ENCODE results near the gene C12orf56. TPM values are rescaled to one million over a fixed set of nuclear protein-coding genes. Genes with fewer than 3 reads are reported as not detected.

Gene C12orf56
- total and polyA plus RNA-seq, 9 of the 15 experiments (the other 6 are each of a cell fraction or from before 2014, with no cell fraction given) = 0.40 to 4.8 (median 1.2) TPM

DNA sequence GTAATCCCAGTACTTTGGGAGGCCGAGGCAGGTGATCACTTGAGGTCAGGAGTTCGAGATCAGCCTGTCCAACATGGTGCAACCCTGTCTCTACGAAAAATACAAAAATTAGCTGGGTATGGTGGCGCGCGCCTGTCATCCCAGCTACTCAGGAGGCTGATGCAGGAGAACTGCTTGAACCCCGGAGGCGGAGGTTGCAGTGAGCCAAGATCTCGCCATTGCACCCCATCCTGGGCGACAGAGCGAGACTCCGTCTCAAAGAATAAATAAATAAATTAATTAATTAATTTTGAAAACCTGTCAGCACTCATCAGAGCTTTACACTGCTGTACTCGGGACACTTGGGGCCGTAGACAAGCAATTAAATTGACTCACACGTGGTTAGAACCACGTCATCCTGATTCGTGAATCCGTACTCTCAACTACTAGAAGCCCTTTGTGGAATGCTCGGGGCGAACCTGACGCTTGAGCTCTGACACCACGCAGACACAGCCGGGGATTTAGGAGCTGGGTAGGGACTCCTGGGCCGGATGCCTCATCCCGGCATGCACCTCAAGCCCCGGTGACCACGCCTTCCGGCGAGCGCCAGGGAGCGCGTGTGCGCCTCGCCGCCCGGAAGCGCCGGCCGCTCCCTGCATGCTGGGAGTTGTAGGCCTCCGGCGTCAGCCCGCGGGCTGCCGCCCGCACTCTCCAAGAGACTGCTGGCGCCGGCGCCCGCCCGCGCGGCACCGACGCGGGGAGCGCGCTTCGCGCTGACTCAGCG is 13.3 kb upstream of the C12orf56 start, which contains the start of gene XPOT (continued):
- no peak for TF ChIP-seq ETV6 (IDR thresholded peaks at IDR 0.05; ENCODE audit: borderline replicate concordance in 1 of 2, low read depth in 2 of 2, low read length in 1 of 2)
- TF ChIP-seq ETV6 (CRISPR knock-in tag; IDR thresholded peaks at IDR 0.05; ENCODE audit: borderline replicate concordance) = no peak
- TF ChIP-seq, protein P1, sequence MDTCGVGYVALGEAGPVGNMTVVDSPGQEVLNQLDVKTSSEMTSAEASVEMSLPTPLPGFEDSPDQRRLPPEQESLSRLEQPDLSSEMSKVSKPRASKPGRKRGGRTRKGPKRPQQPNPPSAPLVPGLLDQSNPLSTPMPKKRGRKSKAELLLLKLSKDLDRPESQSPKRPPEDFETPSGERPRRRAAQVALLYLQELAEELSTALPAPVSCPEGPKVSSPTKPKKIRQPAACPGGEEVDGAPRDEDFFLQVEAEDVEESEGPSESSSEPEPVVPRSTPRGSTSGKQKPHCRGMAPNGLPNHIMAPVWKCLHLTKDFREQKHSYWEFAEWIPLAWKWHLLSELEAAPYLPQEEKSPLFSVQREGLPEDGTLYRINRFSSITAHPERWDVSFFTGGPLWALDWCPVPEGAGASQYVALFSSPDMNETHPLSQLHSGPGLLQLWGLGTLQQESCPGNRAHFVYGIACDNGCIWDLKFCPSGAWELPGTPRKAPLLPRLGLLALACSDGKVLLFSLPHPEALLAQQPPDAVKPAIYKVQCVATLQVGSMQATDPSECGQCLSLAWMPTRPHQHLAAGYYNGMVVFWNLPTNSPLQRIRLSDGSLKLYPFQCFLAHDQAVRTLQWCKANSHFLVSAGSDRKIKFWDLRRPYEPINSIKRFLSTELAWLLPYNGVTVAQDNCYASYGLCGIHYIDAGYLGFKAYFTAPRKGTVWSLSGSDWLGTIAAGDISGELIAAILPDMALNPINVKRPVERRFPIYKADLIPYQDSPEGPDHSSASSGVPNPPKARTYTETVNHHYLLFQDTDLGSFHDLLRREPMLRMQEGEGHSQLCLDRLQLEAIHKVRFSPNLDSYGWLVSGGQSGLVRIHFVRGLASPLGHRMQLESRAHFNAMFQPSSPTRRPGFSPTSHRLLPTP (IDR thresholded peaks at IDR 0.05; ENCODE audit: borderline replicate concordance, extremely low read depth, insufficient read length) = no peak
- peak; percentile 76 for TF ChIP-seq ELF2 (CRISPR knock-in tag; IDR thresholded peaks at IDR 0.05)
- TF ChIP-seq, protein P2, sequence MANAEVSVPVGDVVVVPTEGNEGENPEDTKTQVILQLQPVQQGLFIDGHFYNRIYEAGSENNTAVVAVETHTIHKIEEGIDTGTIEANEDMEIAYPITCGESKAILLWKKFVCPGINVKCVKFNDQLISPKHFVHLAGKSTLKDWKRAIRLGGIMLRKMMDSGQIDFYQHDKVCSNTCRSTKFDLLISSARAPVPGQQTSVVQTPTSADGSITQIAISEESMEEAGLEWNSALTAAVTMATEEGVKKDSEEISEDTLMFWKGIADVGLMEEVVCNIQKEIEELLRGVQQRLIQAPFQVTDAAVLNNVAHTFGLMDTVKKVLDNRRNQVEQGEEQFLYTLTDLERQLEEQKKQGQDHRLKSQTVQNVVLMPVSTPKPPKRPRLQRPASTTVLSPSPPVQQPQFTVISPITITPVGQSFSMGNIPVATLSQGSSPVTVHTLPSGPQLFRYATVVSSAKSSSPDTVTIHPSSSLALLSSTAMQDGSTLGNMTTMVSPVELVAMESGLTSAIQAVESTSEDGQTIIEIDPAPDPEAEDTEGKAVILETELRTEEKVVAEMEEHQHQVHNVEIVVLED (CRISPR knock-in tag; IDR thresholded peaks at IDR 0.05) = peak; percentile 98
- no peak for TF ChIP-seq HDAC8 (tag; IDR thresholded peaks at IDR 0.05)
- no peak for TF ChIP-seq SAP30 (IDR thresholded peaks at IDR 0.05; ENCODE audit: borderline replicate concordance, insufficient read depth, low read depth, low read length, poor library complexity, severe bottlenecking)
- TF ChIP-seq ZNF143 (CRISPR knock-in tag; IDR thresholded peaks at IDR 0.05) = peak; percentile 87
- TF ChIP-seq E2F3 (CRISPR knock-in tag; IDR thresholded peaks at IDR 0.05) = no peak
- no peak for TF ChIP-seq ZNF232 (CRISPR knock-in tag; IDR thresholded peaks at IDR 0.05)
- TF ChIP-seq, protein P3, sequence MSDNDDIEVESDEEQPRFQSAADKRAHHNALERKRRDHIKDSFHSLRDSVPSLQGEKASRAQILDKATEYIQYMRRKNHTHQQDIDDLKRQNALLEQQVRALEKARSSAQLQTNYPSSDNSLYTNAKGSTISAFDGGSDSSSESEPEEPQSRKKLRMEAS (CRISPR knock-in tag; IDR thresholded peaks at IDR 0.05) = peak; percentile 58
- TF ChIP-seq LARP7 (IDR thresholded peaks at IDR 0.05) = no peak
- TF ChIP-seq, protein P4, sequence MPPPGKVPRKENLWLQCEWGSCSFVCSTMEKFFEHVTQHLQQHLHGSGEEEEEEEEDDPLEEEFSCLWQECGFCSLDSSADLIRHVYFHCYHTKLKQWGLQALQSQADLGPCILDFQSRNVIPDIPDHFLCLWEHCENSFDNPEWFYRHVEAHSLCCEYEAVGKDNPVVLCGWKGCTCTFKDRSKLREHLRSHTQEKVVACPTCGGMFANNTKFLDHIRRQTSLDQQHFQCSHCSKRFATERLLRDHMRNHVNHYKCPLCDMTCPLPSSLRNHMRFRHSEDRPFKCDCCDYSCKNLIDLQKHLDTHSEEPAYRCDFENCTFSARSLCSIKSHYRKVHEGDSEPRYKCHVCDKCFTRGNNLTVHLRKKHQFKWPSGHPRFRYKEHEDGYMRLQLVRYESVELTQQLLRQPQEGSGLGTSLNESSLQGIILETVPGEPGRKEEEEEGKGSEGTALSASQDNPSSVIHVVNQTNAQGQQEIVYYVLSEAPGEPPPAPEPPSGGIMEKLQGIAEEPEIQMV (tag; conservative IDR thresholded peaks at IDR 0.05; ENCODE audit: low read depth) = no peak
- TF ChIP-seq ZNF766 (CRISPR knock-in tag; conservative IDR thresholded peaks at IDR 0.05) = peak; percentile 47
- TF ChIP-seq BRF1 (IDR thresholded peaks at IDR 0.05; ENCODE audit: borderline replicate concordance, extremely low read depth, insufficient read length) = no peak
- TF ChIP-seq ZNF354B (CRISPR knock-in tag; IDR thresholded peaks at IDR 0.05) = no peak
- TF ChIP-seq ZNF175 (CRISPR knock-in tag; IDR thresholded peaks at IDR 0.05; ENCODE audit: low read depth) = 0 out of 2 replicates have a peak, but pooled peaks have one; percentile 56
- TF ChIP-seq ZNF316 (IDR thresholded peaks at IDR 0.05) = no peak
- TF ChIP-seq, protein P5, sequence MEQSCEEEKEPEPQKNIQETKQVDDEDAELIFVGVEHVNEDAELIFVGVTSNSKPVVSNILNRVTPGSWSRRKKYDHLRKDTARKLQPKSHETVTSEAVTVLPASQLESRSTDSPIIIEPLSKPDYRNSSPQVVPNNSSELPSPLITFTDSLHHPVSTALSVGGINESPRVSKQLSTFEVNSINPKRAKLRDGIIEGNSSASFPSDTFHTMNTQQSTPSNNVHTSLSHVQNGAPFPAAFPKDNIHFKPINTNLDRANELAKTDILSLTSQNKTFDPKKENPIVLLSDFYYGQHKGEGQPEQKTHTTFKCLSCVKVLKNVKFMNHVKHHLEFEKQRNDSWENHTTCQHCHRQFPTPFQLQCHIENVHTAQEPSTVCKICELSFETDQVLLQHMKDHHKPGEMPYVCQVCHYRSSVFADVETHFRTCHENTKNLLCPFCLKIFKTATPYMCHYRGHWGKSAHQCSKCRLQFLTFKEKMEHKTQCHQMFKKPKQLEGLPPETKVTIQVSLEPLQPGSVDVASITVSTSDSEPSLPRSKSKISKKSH (CRISPR knock-in tag; IDR thresholded peaks at IDR 0.05) = no peak
- TF ChIP-seq L3MBTL2 (IDR thresholded peaks at IDR 0.05) = peak; percentile 73; the same call in 1 of the 2 replicates

All from K562 (cell line).